SK-N-SH treated with all-trans-retinoic acid at 6 μM for 48 hours (cell line): ENCODE data around the gene BTN2A1.

Experiments
- ATAC-seq: fragments of 200-7000 bp; cut with Tn5 transposase; 3 replicates; pipeline ENCODE4 v1.9.1; 2020; ENCODE audit warnings: mild to moderate bottlenecking, moderate library complexity
- ARNTL ChIP-seq: fragments of 450-650 bp; formaldehyde crosslinking; IDR thresholded peaks from 2 replicates; pipeline ENCODE4 v1.5.0; 2020; ENCODE audit warnings: low read depth, mild to moderate bottlenecking, moderate library complexity, borderline replicate concordance
- BACH2 ChIP-seq: fragments of 250-450 bp; sonication (Bioruptor Pico); IDR thresholded peaks from 2 replicates; pipeline ENCODE4 v1.9.0; 2021; ENCODE audit warnings: mild to moderate bottlenecking, borderline replicate concordance
- CREB5 ChIP-seq: fragments of 250-450 bp; sonication (Bioruptor Pico); IDR thresholded peaks from 2 replicates; pipeline ENCODE4 v1.5.1; 2020; ENCODE audit warnings: low read depth, mild to moderate bottlenecking, moderate library complexity
- CSDC2 ChIP-seq: fragments of 250-450 bp; sonication (Bioruptor Pico); IDR thresholded peaks from 2 replicates; pipeline ENCODE4 v1.5.0; 2020; ENCODE audit warnings: mild to moderate bottlenecking, moderate library complexity
- CSRNP3 ChIP-seq: fragments of 250-450 bp; sonication (Bioruptor Pico); IDR thresholded peaks from 2 replicates; pipeline ENCODE4 v1.5.1; 2021; ENCODE audit warnings: mild to moderate bottlenecking, moderate library complexity
- ESRRG ChIP-seq: fragments of 250-450 bp; sonication (Bioruptor Pico); IDR thresholded peaks from 2 replicates; pipeline ENCODE4 v1.6.1; 2021; ENCODE audit warnings: mild to moderate bottlenecking
- GLIS3 ChIP-seq: fragments of 250-450 bp; sonication (Bioruptor Pico); IDR thresholded peaks from 2 replicates; pipeline ENCODE4 v1.5.0; 2020; ENCODE audit warnings: mild to moderate bottlenecking, moderate library complexity
- POU6F1 ChIP-seq: fragments of 250-450 bp; sonication (Bioruptor Pico); IDR thresholded peaks from 2 replicates; pipeline ENCODE4 v1.8.0; 2021; ENCODE audit warnings: low read depth, mild to moderate bottlenecking, moderate library complexity, borderline replicate concordance
- PPARA ChIP-seq: fragments of 250-450 bp; sonication (Bioruptor Pico); IDR thresholded peaks from 2 replicates; pipeline ENCODE4 v1.5.0; 2020; ENCODE audit warnings: mild to moderate bottlenecking, borderline replicate concordance
- RARB ChIP-seq: fragments of 250-450 bp; sonication (Bioruptor Pico); IDR thresholded peaks from 2 replicates; pipeline ENCODE4 v1.8.0; 2021; ENCODE audit warnings: mild to moderate bottlenecking, moderate library complexity
- SNAI2 ChIP-seq: fragments of 250-450 bp; sonication (Bioruptor Pico); IDR thresholded peaks from 2 replicates; pipeline ENCODE4 v1.5.0; 2020; ENCODE audit warnings: mild to moderate bottlenecking, moderate library complexity
- TCF4 ChIP-seq: fragments of 250-450 bp; sonication (Bioruptor Pico); IDR thresholded peaks from 2 replicates; pipeline ENCODE4 v1.8.0; 2021; ENCODE audit warnings: mild to moderate bottlenecking, moderate library complexity, borderline replicate concordance
- TOX ChIP-seq: fragments of 250-450 bp; sonication (Bioruptor Pico); IDR thresholded peaks from 2 replicates; pipeline ENCODE4 v1.8.0; 2021; ENCODE audit warnings: mild to moderate bottlenecking, moderate library complexity, borderline replicate concordance
- TSHZ2 ChIP-seq: fragments of 250-450 bp; sonication (Bioruptor Pico); IDR thresholded peaks from 2 replicates; pipeline ENCODE4 v1.5.0; 2020; ENCODE audit warnings: mild to moderate bottlenecking, moderate library complexity
- ZC3H10 ChIP-seq: fragments of 250-450 bp; sonication (Bioruptor Pico); IDR thresholded peaks from 2 replicates; pipeline ENCODE4 v1.5.1; 2021; ENCODE audit warnings: mild to moderate bottlenecking, moderate library complexity
- ZFP3 ChIP-seq: fragments of 250-450 bp; sonication (Bioruptor Pico); IDR thresholded peaks from 2 replicates; pipeline ENCODE4 v1.5.0; 2020; ENCODE audit warnings: mild to moderate bottlenecking, moderate library complexity
- ZNF565 ChIP-seq: fragments of 450-650 bp; formaldehyde crosslinking; conservative IDR thresholded peaks from 2 replicates; pipeline ENCODE4 v1.5.0; 2020; ENCODE audit warnings: low read depth, mild to moderate bottlenecking, moderate library complexity
- ZNF70 ChIP-seq: fragments of 450-650 bp; formaldehyde crosslinking; IDR thresholded peaks from 2 replicates; pipeline ENCODE4 v1.5.0; 2020; ENCODE audit warnings: mild to moderate bottlenecking, moderate library complexity
- ZNF8 ChIP-seq: fragments of 450-650 bp; formaldehyde crosslinking; IDR thresholded peaks from 2 replicates; pipeline ENCODE4 v1.5.0; 2020; ENCODE audit warnings: mild to moderate bottlenecking, moderate library complexity

Gene BTN2A1

GRCh38 chr6:26478985-26479278, 21.2 kb downstream of the BTN2A1 start:
- ATAC-seq, result no peak
- TF ChIP-seq ZNF70 (CRISPR knock-in tag), result no peak
- no peak for TF ChIP-seq CREB5 (CRISPR knock-in tag)
- no peak for TF ChIP-seq GLIS3 (CRISPR knock-in tag)
- no peak for TF ChIP-seq SNAI2 (CRISPR knock-in tag)
- TF ChIP-seq ZNF565 (CRISPR knock-in tag), result no peak
- TF ChIP-seq CSDC2 (CRISPR knock-in tag), result no peak
- TF ChIP-seq ARNTL, result no peak
- TF ChIP-seq TOX (CRISPR knock-in tag), result no peak
- TF ChIP-seq POU6F1 (CRISPR knock-in tag), result no peak
- TF ChIP-seq ZC3H10 (CRISPR knock-in tag), result no peak
- TF ChIP-seq TCF4 (CRISPR knock-in tag), result no peak
- no peak for TF ChIP-seq PPARA
- TF ChIP-seq ESRRG (CRISPR knock-in tag), result no peak
- no peak for TF ChIP-seq ZFP3 (CRISPR knock-in tag)
- TF ChIP-seq TSHZ2, result no peak

GRCh38 chr6:26482338-26482737, 24.6 kb downstream of the BTN2A1 start:
- no peak for TF ChIP-seq POU6F1 (CRISPR knock-in tag)
- TF ChIP-seq ZFP3 (CRISPR knock-in tag), result no peak
- no peak for TF ChIP-seq ESRRG (CRISPR knock-in tag)
- TF ChIP-seq CSDC2 (CRISPR knock-in tag), result no peak
- no peak for TF ChIP-seq CSRNP3
- no peak for TF ChIP-seq BACH2 (CRISPR knock-in tag)
- ATAC-seq, result no peak

GRCh38 chr6:26483727-26484126, 26.0 kb downstream of the BTN2A1 start:
- ATAC-seq, result no peak
- TF ChIP-seq ZNF70 (CRISPR knock-in tag) (no peak), SNAI2 (CRISPR knock-in tag) (no peak), ZNF8 (CRISPR knock-in tag) (no peak), CSDC2 (CRISPR knock-in tag) (no peak), RARB (CRISPR knock-in tag) (no peak)

- no peak for TF ChIP-seq ESRRG (CRISPR knock-in tag)
- TF ChIP-seq, all 23 proteins: peak for 0
- ATAC-seq, result no peak
These were observed 26.4 kb downstream of the BTN2A1 start for GRCh38 chr6:26484161-26484560.
